Activated CD8-positive, alpha-beta memory T cell treated with anti-CD3 and anti-CD28 coated beads, Interleukin-2, amount 10 ng/mL, durations not matched to agents 7 days and 5 days (primary cell): Measurements from ENCODE around the gene SUSD3. TPM values are rescaled to one million over a fixed set of nuclear protein-coding genes. Genes with fewer than 3 reads are reported as not detected.

Experiments
- ATAC-seq: fragments of 150-1000 bp; cut with Tn5 transposase; one replicate; pipeline ENCODE4 v1.10.0; 2021; ENCODE audit warnings: moderate library complexity
- CTCF ChIA-PET: fragments of 350-600 bp; sonication (Branson Sonifier 250); formaldehyde crosslinking; loops from one replicate; lab custom pipeline; 2021; ENCODE audit warnings: antibody characterized with exemption; lab: Charles Lee
- DNase-seq: peaks from one replicate; pipeline ENCODE4 v3.0.0-alpha.2; 2020
- H3K27ac Mint-ChIP-seq: one replicate; pipeline ENCODE4 v1.8.0; 2021; ENCODE audit warnings: mild to moderate bottlenecking, mixed read lengths
- H3K27me3 Mint-ChIP-seq: one replicate; pipeline ENCODE4 v1.8.0; 2021; ENCODE audit warnings: mixed read lengths
- H3K36me3 Mint-ChIP-seq: one replicate; pipeline ENCODE4 v1.8.0; 2021; ENCODE audit warnings: mild to moderate bottlenecking, mixed read lengths
- H3K4me1 Mint-ChIP-seq: one replicate; pipeline ENCODE4 v1.8.0; 2021; ENCODE audit warnings: mixed read lengths
- H3K4me3 Mint-ChIP-seq: one replicate; pipeline ENCODE4 v1.8.0; 2021; ENCODE audit warnings: mild to moderate bottlenecking, moderate library complexity, mixed read lengths
- H3K9me3 Mint-ChIP-seq: one replicate; pipeline ENCODE4 v1.8.0; 2022; ENCODE audit warnings: low read depth, mixed read lengths
- total RNA-seq, 2 experiments: library from RNA; stranded (reverse); gene quantifications; one replicate each; pipeline ENCODE4 v1.2.3, GENCODE V29; 2021

Gene SUSD3
- total RNA-seq, 2 experiments from 2014 or later, result 40.1 to 67.3 TPM

DNA sequence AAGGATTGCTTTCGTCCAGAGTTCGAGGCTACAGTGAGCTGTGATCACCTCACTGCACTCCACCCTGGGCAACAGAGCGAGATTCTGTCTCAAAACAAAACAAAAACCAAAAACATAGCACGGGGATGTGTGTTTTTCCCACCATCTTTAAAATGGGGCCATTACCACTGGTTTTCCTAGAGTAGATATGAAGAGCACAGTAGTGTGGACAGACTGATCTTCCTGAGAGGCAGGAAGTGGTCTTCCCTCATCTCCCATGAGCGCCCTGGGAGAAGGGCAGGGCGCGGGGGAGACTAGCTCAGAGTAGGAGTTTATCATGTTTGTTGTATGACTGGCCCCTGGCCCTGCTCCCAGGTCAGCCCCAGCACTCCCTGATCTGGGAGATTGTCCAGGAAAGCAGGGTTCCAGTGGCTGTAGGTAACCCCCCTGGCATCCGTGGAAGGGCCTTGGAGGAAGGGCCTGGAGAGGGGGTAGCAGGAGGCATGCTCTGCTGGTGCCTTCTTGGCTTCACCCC lies 2.3 kb downstream of the SUSD3 start:
- DNase-seq (no peak), ATAC-seq (no peak)
- no peaks in the 10 kb centered on the region for H3K9me3 Mint-ChIP-seq
- CTCF ChIA-PET, result interaction anchor here (0.9 to 2.6 kb wide), 9 partner anchors 16 to 244 kb away, joined by 3 to 9 read pairs (median 4); partner anchors contain the start of gene CARD19
- peak overlapping the region; percentile 85 for H3K4me3 Mint-ChIP-seq
- no peaks in the 10 kb centered on the region for H3K27me3 Mint-ChIP-seq
- peak overlapping the region; percentile 93 for H3K27ac Mint-ChIP-seq
- peaks cover 24% of the 10 kb centered on the region for H3K36me3 Mint-ChIP-seq
- peaks cover 69% of the 10 kb centered on the region for H3K4me1 Mint-ChIP-seq

DNA sequence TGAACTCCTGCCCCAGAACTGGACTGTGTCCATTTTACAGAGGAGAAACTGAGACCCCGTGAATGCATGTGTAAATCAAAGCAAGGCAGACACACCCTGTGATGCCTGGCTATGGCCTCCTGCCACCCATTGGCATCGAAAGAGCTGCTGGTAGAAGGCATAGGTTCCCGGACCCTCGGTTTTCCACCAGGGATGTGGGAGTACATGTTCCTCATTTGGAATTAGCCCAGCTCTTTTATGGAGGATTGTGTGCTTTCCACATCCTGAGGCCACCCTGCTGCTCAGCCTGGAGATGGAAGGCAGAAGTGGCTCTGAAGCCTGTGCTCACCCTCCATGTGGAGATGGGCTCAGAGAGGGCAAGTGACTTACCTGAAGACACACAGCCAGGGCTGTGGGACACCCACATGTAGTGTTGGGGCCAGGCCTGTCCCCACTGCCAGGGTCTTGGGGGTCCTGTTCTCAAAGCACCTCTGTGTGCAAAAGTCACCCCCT lies 2.8 kb downstream of the SUSD3 start:
- no peaks in the 10 kb centered on the region for H3K9me3 Mint-ChIP-seq
- H3K36me3 Mint-ChIP-seq, result peaks cover 26% of the 10 kb centered on the region
- H3K27me3 Mint-ChIP-seq, result no peaks in the 10 kb centered on the region
- CTCF ChIA-PET, result interaction anchor here (0.9 to 2.6 kb wide), 8 partner anchors 17 to 244 kb away, joined by 3 to 9 read pairs (median 4); partner anchors contain the start of gene CARD19
- H3K4me1 Mint-ChIP-seq, result peaks cover 72% of the 10 kb centered on the region
- DNase-seq, result no peak
- H3K4me3 Mint-ChIP-seq, result peak overlapping the region; percentile 85
- no peak for ATAC-seq
- peak overlapping the region; percentile 93 for H3K27ac Mint-ChIP-seq

GRCh38 chr9:93061791-93062763 lies 3.6 kb downstream of the SUSD3 start:
- CTCF ChIA-PET, result interaction anchor here (1.0 to 1.2 kb wide), 2 partner anchors 34 to 47 kb away, joined by 4 to 5 read pairs; no protein-coding TSS in a partner anchor
- H3K9me3 Mint-ChIP-seq, result no peaks in the 10 kb centered on the region
- no peak for ATAC-seq
- peaks cover 76% of the 10 kb centered on the region for H3K4me1 Mint-ChIP-seq
- H3K27me3 Mint-ChIP-seq, result no peaks in the 10 kb centered on the region
- peak overlapping the region; percentile 93 for H3K27ac Mint-ChIP-seq
- no peak for DNase-seq
- peak overlapping the region; percentile 85 for H3K4me3 Mint-ChIP-seq
- peaks cover 31% of the 10 kb centered on the region for H3K36me3 Mint-ChIP-seq

DNA sequence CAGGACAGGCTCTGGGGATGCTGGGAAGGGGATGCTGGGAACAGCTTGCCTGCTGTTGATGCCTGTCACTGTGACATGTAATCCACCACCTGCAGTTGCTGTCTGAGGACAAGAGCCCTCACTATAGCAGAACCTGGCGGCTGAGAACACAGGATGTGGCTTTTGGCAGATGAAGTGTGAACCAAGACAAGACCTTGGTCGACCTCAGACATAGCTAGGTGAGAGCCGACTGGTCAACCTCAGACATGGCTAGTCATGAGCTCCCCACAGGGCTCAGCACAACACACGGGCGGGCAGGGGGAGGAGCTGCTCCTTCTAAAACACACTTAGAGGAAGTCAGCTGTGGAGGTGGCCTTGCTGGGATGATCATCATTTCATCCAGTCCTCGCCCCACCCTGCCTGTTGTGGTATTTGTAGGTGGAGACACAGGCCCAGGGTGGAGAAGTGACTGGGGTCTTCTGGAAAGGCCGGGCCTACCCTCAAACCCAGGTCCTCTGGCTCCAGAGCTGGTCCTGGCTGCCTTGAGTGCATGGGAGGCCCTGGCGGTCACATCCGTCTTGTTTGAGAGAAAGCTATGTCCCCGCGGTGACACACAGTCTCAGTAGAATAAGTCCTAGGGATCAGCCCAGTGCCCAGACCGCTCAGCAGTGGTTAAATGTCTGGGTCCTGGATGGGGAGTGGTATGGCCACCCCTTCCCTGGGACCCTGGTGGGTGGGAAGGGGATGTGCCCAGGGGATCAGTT lies 6.1 kb downstream of the SUSD3 start:
- Mint-ChIP-seq H3K4me1 (peaks cover 77% of the 10 kb centered on the region), H3K27ac (peak overlapping the region; percentile 98), H3K4me3 (peak overlapping the region; percentile 71), H3K9me3 (no peaks in the 10 kb centered on the region), H3K27me3 (no peaks in the 10 kb centered on the region), H3K36me3 (peaks cover 52% of the 10 kb centered on the region)
- DNase-seq (peak; percentile 99), ATAC-seq (peak; percentile 91)
- CTCF ChIA-PET, result interaction anchor here (0.7 to 3.0 kb wide), 17 partner anchors 14 to 502 kb away, joined by 3 to 20 read pairs (median 4); partner anchors contain the start of gene CARD19

DNA sequence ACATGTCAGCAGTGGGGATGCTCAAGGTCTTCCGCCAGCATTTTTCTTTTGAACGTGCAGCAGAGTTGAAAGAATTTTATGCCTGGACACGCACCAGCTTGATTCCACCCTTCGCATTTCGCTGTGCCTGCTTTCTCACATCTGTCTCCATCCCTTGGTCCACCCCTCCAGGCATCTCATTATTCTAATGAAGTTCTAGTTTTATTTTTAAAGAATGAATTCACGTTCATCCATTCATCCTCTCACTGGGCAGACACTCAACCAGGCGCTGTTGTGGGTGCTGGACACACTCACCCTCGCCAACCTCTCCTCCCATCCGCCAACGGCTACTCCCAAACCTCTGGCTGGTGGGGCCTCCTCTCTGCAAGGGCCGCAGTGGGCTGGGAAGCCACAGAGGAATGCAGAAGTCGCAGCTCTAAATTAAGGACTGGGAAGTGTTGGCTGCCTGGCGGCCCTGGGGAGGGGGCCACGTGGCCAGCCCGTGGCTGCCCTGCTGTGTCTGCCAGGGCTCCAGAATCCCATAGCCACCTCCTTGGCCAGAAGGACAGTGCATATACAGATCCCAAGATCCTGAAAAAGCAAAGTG lies 6.7 kb downstream of the SUSD3 start:
- ATAC-seq (no peak), DNase-seq (no peak)
- Mint-ChIP-seq H3K27ac (peak overlapping the region; percentile 98), H3K4me3 (peak overlapping the region; percentile 71), H3K36me3 (peaks cover 53% of the 10 kb centered on the region), H3K4me1 (peaks cover 71% of the 10 kb centered on the region), H3K9me3 (no peaks in the 10 kb centered on the region), H3K27me3 (no peaks in the 10 kb centered on the region)
- CTCF ChIA-PET, result interaction anchor here (0.7 to 3.0 kb wide), 13 partner anchors 15 to 108 kb away, joined by 3 to 20 read pairs (median 4); partner anchors contain the start of gene CARD19

- H3K36me3 Mint-ChIP-seq, result peaks cover 58% of the 10 kb centered on the region
- no peaks in the 10 kb centered on the region for H3K27me3 Mint-ChIP-seq
- H3K4me1 Mint-ChIP-seq, result peaks cover 52% of the 10 kb centered on the region
- H3K9me3 Mint-ChIP-seq, result no peaks in the 10 kb centered on the region
- DNase-seq, result no peak
- CTCF ChIA-PET, result interaction anchor here (0.8 to 1.9 kb wide), 3 partner anchors 39 to 64 kb away, joined by 3 to 5 read pairs (median 5); no protein-coding TSS in a partner anchor
- ATAC-seq, result no peak
- H3K27ac Mint-ChIP-seq, result no peak overlapping the region
- H3K4me3 Mint-ChIP-seq, result no peak overlapping the region
Measured at GRCh38 chr9:93066978-93067603, 8.6 kb downstream of the SUSD3 start.

DNA sequence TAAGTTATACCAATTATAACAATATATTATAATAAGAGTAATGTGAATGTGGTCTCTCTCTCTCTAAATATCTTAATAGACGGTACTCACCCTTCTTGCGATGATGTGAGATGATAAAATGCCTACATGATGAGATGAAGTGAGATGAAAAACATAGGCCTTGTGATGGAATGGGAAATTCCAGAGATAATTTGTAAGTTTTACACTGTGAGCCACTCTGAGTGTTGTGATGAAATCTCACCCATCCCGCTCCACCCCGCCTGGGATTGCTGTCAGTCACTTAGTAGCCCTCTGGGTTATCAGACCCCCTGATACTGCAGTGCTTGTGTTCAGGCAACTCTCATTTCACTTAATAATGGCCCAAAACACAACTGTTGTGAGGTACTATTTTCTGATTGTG lies 10.5 kb downstream of the SUSD3 start:
- H3K27me3 Mint-ChIP-seq, result no peaks in the 10 kb centered on the region
- ATAC-seq (no peak), DNase-seq (no peak)
- peaks cover 35% of the 10 kb centered on the region for H3K4me1 Mint-ChIP-seq
- CTCF ChIA-PET, result interaction anchor here (1.0 kb wide), 1 partner anchor 15 kb away, joined by 3 read pairs; no protein-coding TSS in a partner anchor
- no peak overlapping the region for H3K27ac Mint-ChIP-seq
- H3K4me3 Mint-ChIP-seq, result no peak overlapping the region
- H3K36me3 Mint-ChIP-seq, result peaks cover 53% of the 10 kb centered on the region
- H3K9me3 Mint-ChIP-seq, result no peaks in the 10 kb centered on the region

DNA sequence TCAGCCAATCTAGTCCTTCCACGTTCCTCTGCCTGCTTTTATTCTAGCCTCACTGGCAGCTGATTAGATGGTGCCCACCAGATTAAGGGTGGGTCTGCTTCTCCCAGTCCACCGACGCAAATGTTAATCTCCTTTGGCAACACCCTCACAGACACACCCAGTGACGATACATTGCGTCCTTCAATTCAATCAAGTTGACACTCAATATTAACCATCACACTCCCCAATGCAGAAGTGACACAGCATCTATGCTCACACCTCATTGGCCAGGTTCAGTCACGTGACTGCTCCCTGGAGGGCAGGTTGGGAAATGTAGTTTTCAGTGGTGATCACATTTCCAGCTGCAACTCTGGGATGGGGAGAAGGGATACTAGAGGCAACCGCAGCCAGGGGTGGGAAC lies 13.0 kb downstream of the SUSD3 start:
- Mint-ChIP-seq H3K9me3 (no peaks in the 10 kb centered on the region), H3K4me1 (peaks cover 15% of the 10 kb centered on the region), H3K27me3 (no peaks in the 10 kb centered on the region), H3K4me3 (no peak overlapping the region), H3K36me3 (peaks cover 40% of the 10 kb centered on the region), H3K27ac (no peak overlapping the region)
- DNase-seq (no peak), ATAC-seq (no peak)
- CTCF ChIA-PET, result interaction anchor here (1.0 kb wide), 1 partner anchor 68 kb away, joined by 3 read pairs; no protein-coding TSS in a partner anchor

DNA sequence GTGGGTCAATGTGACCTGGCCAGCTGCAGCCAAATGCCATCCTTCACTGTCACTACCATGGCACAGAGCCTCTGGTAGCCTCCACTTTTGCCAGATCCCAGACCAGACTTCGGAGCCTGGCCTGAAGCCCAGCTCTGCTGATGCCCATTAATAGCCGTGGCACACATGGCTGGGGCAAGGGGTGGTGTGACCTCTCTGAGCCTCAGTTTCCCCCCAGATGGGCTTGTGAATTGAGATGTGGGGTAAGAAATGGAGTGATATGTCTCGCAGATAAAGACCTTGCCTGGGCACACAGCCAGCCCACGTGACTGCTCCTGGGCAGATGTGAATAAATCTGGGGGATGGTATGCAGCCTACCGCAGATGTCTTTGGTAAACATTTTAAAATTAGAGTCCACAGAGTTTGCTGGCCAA lies 13.9 kb downstream of the SUSD3 start:
- no peak for ATAC-seq
- no peaks in the 10 kb centered on the region for H3K27me3 Mint-ChIP-seq
- DNase-seq, result no peak
- H3K9me3 Mint-ChIP-seq, result no peaks in the 10 kb centered on the region
- CTCF ChIA-PET, result no interaction called here
- no peak overlapping the region for H3K4me3 Mint-ChIP-seq
- H3K27ac Mint-ChIP-seq, result no peak overlapping the region
- H3K4me1 Mint-ChIP-seq, result peaks cover 11% of the 10 kb centered on the region
- H3K36me3 Mint-ChIP-seq, result peaks cover 36% of the 10 kb centered on the region

GRCh38 chr9:93076101-93076791 lies 17.7 kb downstream of the SUSD3 start:
- Mint-ChIP-seq H3K36me3 (peaks cover 27% of the 10 kb centered on the region), H3K9me3 (no peaks in the 10 kb centered on the region), H3K27me3 (no peaks in the 10 kb centered on the region), H3K4me3 (no peak overlapping the region), H3K27ac (no peak overlapping the region), H3K4me1 (peaks cover 17% of the 10 kb centered on the region)
- no peak for ATAC-seq
- CTCF ChIA-PET, result interaction anchor here (0.9 to 1.3 kb wide), 4 partner anchors 11 to 72 kb away, joined by 3 read pairs; no protein-coding TSS in a partner anchor
- no peak for DNase-seq

DNA sequence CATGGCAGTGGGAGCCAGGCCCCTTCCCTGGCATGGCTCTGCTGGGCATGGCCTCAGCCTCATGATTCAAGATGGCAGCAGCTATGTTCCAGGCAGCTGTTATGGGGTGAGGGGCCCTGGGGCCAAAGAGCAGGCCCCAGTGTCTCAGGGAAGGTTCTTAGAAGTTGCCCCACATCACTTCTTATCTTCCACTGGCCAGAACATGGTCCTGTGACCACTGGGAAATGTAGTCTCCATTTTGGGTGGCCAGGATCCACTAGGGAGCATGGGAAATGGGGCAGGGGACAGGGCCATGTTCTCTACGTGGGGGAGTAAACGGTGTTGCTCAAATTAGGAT lies 18.3 kb downstream of the SUSD3 start:
- Mint-ChIP-seq H3K27ac (no peak overlapping the region), H3K4me1 (peaks cover 22% of the 10 kb centered on the region), H3K9me3 (no peaks in the 10 kb centered on the region), H3K36me3 (peaks cover 29% of the 10 kb centered on the region), H3K27me3 (no peaks in the 10 kb centered on the region), H3K4me3 (no peak overlapping the region)
- ATAC-seq, result no peak
- DNase-seq, result no peak
- CTCF ChIA-PET, result interaction anchor here (0.9 to 1.3 kb wide), 4 partner anchors 10 to 73 kb away, joined by 3 read pairs; no protein-coding TSS in a partner anchor
